Fibroblast of lung (primary cell): ENCODE data around the gene KCNH1.

ENCODE experiments used
- EZH2 ChIP-seq: IDR thresholded peaks from 2 replicates; pipeline ENCODE4 v1.5.1; 2012; ENCODE audit warnings: low read length, control low read depth, mild to moderate bottlenecking; ENCODE audit errors: missing control alignments
- TF ChIP-seq, protein P1 (sequence below), 2 donors: IDR thresholded peaks in 1 of 2; conservative IDR thresholded peaks in 1 of 2; 1 replicate in 1 of 2; 2 replicates in 1 of 2; pipeline ENCODE4 v1.5.1; 2011 to 2012; ENCODE audit warnings: low read length in 2 of 2, control low read depth in 1 of 2, inconsistent platforms in 1 of 2, low read depth in 1 of 2, mild to moderate bottlenecking in 1 of 2

DNA sequence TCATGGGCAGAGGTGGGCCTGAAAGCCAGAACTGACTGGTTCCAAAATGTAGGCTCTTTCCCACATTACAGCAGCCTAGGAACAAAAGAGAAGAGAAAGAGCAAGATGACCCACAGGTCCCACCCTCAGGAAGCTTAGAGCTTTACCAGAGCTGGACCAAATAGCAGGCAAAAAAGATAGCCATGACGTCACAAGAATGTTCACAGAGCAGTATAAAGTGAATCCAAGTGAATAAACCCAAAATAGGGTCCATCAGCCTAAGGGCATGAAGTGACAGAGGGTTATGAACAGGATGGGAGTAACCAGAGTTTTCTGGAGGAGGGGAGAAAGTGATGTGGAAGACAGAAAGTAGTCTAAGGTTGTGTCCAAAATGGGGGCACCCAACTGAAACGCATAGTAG is 221.2 kb downstream of the KCNH1 start:
- TF ChIP-seq, protein P1, sequence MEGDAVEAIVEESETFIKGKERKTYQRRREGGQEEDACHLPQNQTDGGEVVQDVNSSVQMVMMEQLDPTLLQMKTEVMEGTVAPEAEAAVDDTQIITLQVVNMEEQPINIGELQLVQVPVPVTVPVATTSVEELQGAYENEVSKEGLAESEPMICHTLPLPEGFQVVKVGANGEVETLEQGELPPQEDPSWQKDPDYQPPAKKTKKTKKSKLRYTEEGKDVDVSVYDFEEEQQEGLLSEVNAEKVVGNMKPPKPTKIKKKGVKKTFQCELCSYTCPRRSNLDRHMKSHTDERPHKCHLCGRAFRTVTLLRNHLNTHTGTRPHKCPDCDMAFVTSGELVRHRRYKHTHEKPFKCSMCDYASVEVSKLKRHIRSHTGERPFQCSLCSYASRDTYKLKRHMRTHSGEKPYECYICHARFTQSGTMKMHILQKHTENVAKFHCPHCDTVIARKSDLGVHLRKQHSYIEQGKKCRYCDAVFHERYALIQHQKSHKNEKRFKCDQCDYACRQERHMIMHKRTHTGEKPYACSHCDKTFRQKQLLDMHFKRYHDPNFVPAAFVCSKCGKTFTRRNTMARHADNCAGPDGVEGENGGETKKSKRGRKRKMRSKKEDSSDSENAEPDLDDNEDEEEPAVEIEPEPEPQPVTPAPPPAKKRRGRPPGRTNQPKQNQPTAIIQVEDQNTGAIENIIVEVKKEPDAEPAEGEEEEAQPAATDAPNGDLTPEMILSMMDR (conservative IDR thresholded peaks at IDR 0.05 in 1 of 2, IDR thresholded peaks at IDR 0.05 in 1 of 2; ENCODE audit: low read depth in 1 of 2, low read length in 2 of 2), result no peak
- no peak for TF ChIP-seq EZH2
